Keratinocyte (primary cell): ENCODE measurements around the gene SCART1. TPM values are rescaled to one million over a fixed set of nuclear protein-coding genes. Genes with fewer than 3 reads are reported as not detected.
"Not testable (repeated sequence)": the region's sequence is repeated elsewhere in the genome, so short reads cannot be mapped to it uniquely, and the experiment has no call there.

Source experiments
- DNase-seq: peaks from one replicate; pipeline ENCODE4 v3.0.0-alpha.2; 2011; ENCODE audit warnings: low read depth, missing footprints, low spot score
- FAIRE-seq: peaks from 2 replicates; lab custom pipeline; 2011; peaks lifted over from hg19 to GRCh38; lab: Jason Lieb, UNC
- H2AFZ ChIP-seq: 2 replicates; pipeline ENCODE4 v1.6.0; 2012; ENCODE audit warnings: low read length, control low read depth, inconsistent platforms; ENCODE audit not compliant: control insufficient read depth
- H3K27ac ChIP-seq: 2 replicates; pipeline ENCODE4 v1.5.1; 2011; ENCODE audit warnings: low read length; ENCODE audit not compliant: control insufficient read depth, insufficient read depth
- H3K27me3 ChIP-seq: 3 replicates; pipeline ENCODE4 v1.6.0; 2011; ENCODE audit warnings: low read length; ENCODE audit not compliant: control insufficient read depth, insufficient read depth; ENCODE audit errors: extremely low read depth
- H3K36me3 ChIP-seq, 2 experiments: 2 replicates in 1 of 2; 3 replicates in 1 of 2; pipeline ENCODE4 v1.5.1; 2011; ENCODE audit warnings: low read length in 2 of 2, mild to moderate bottlenecking in 1 of 2; ENCODE audit not compliant: control insufficient read depth in 2 of 2, insufficient read depth in 2 of 2; ENCODE audit errors: extremely low read depth in 1 of 2
- H3K4me1 ChIP-seq: 3 replicates; pipeline ENCODE4 v1.5.1; 2011; ENCODE audit warnings: low read length; ENCODE audit not compliant: control insufficient read depth, insufficient read depth; ENCODE audit errors: extremely low read depth
- H3K4me2 ChIP-seq: 3 replicates; pipeline ENCODE4 v1.6.0; 2011; ENCODE audit warnings: low read depth, low read length; ENCODE audit not compliant: control insufficient read depth, insufficient read depth; ENCODE audit errors: extremely low read depth
- H3K4me3 ChIP-seq, 3 experiments: fragments of 200-600 bp in 1 of 3; sonication (generic) in 1 of 3; 2 replicates in 2 of 3; 3 replicates in 1 of 3; pipeline ENCODE4 v1.5.1; 2011 to 2016; ENCODE audit warnings: low read length in 3 of 3, mild to moderate bottlenecking in 3 of 3, control low read depth in 2 of 3, inconsistent platforms in 1 of 3, low read depth in 1 of 3, mixed read lengths in 1 of 3, mixed run types in 1 of 3, moderate library complexity in 1 of 3; ENCODE audit not compliant: control insufficient read depth in 2 of 3, insufficient read depth in 2 of 3; ENCODE audit errors: extremely low read depth in 1 of 3
- H3K79me2 ChIP-seq: 2 replicates; pipeline ENCODE4 v1.6.0; 2012; ENCODE audit warnings: low read length; ENCODE audit not compliant: control insufficient read depth, insufficient read depth
- H3K9ac ChIP-seq: 3 replicates; pipeline ENCODE4 v1.6.0; 2011; ENCODE audit warnings: low read length; ENCODE audit not compliant: control insufficient read depth, insufficient read depth; ENCODE audit errors: extremely low read depth
- H3K9me1 ChIP-seq: 3 replicates; pipeline ENCODE4 v1.6.0; 2011; ENCODE audit warnings: low read length; ENCODE audit not compliant: control insufficient read depth, insufficient read depth; ENCODE audit errors: extremely low read depth
- H3K9me3 ChIP-seq: 2 replicates; pipeline ENCODE4 v1.5.1; 2012; ENCODE audit warnings: low read depth, low read length; ENCODE audit not compliant: control insufficient read depth
- H4K20me1 ChIP-seq: 3 replicates; pipeline ENCODE4 v1.6.0; 2011; ENCODE audit warnings: low read length; ENCODE audit not compliant: control insufficient read depth, insufficient read depth; ENCODE audit errors: extremely low read depth
- CTCF ChIP-seq, 3 experiments: IDR thresholded peaks in 1 of 3; conservative IDR thresholded peaks in 1 of 3; optimal IDR thresholded peaks in 1 of 3; 2 replicates in 2 of 3; 3 replicates in 1 of 3; pipeline versions ENCODE3 to v1.5.1; 2011; ENCODE audit warnings: low read length in 3 of 3, mild to moderate bottlenecking in 3 of 3, moderate library complexity in 2 of 3, control low read depth in 1 of 3, inconsistent platforms in 1 of 3; ENCODE audit not compliant: insufficient read depth in 2 of 3; ENCODE audit errors: extremely low read depth in 1 of 3
- EZH2 ChIP-seq: IDR thresholded peaks from one replicate; pipeline ENCODE4 v1.6.1; 2012; ENCODE audit warnings: inconsistent platforms, mild to moderate bottlenecking, low read length, moderate library complexity
- dilution Hi-C: fragments of 300-500 bp; cut with MboI; formaldehyde crosslinking; loops from one replicate; pipeline ENCODE4 v1.7.0; 2020; ENCODE audit warnings: low sequenced_read_pairs; ENCODE audit not compliant: extremely low pct_ligation_motif_present
- polyA plus RNA-seq, 5 experiments: library from polyadenylated mRNA; depleted of rRNA in 3 of 5; stranded (reverse) in 3 of 5; stranded (forward) in 1 of 5; unstranded in 1 of 5; fragments of >200 nt; gene quantifications; 1 replicate in 1 of 5; 2 replicates in 3 of 5; 3 replicates in 1 of 5; pipeline versions ENCODE4 v1.2.1 to v1.2.3, GENCODE V29; 2011 to 2012; ENCODE audit warnings: missing spikeins in 2 of 5, low read depth in 1 of 5, low replicate concordance in 1 of 5

SCART1 gene
- polyA plus RNA-seq, 1 donor (not counting 4 experiments of a cell fraction or from before 2014, with no cell fraction given) = 0.75 TPM

DNA sequence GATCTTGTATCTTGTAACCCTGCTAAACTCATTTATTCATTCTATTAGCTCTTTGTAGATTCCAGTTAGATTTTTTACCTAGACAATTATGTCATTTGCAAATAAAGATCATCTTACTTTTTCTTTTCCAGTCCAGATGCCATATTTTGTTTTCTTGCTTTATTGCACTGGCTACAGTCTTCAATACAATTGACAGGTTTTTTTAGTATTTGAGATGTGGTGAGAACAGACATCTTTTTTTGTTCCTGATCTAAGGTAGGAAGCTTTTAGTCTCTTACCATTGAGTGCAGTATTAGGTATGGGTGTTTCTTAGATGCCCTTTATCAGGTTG, 41.4 kb upstream of the SCART1 start:
- H3K4me2 ChIP-seq = no peak overlapping the region
- peaks cover 30% of the 10 kb centered on the region for H3K79me2 ChIP-seq
- DNase-seq = no peak
- H3K9me1 ChIP-seq = no peaks in the 10 kb centered on the region
- H3K4me1 ChIP-seq = no peaks in the 10 kb centered on the region
- no peak overlapping the region for H3K4me3 ChIP-seq
- TF ChIP-seq EZH2 (no peak), CTCF (optimal IDR thresholded peaks at IDR 0.05 in 1 of 3, IDR thresholded peaks at IDR 0.05 in 1 of 3, conservative IDR thresholded peaks at IDR 0.05 in 1 of 3; ENCODE audit: extremely low read depth in 1 of 3, insufficient read depth in 2 of 3, low read length in 3 of 3) (no peak)
- dilution Hi-C loops = no loop called here
- H3K9ac ChIP-seq = no peak overlapping the region
- no peak overlapping the region for H3K27ac ChIP-seq
- H2AFZ ChIP-seq = no peak overlapping the region
- no peaks in the 10 kb centered on the region for H3K27me3 ChIP-seq
- no peaks in the 10 kb centered on the region for H3K9me3 ChIP-seq
- H3K36me3 ChIP-seq = peaks cover 1 to 9% of the 10 kb centered on the region in 2 experiments
- no peak for FAIRE-seq
- no peaks in the 10 kb centered on the region for H4K20me1 ChIP-seq

- H3K4me2 ChIP-seq, FAIRE-seq, H4K20me1 ChIP-seq, H3K4me1 ChIP-seq, DNase-seq, H3K27ac ChIP-seq, H3K27me3 ChIP-seq, dilution Hi-C loops, H3K9me3 ChIP-seq, H3K4me3 ChIP-seq, H3K9me1 ChIP-seq, H2AFZ ChIP-seq, H3K9ac ChIP-seq: not testable (repeated sequence)
- Histone ChIP-seq H3K36me3 (peaks cover 5 to 17% of the 10 kb centered on the region in 2 experiments), H3K79me2 (peaks cover 16% of the 10 kb centered on the region)
These were observed 39.3 kb upstream of the SCART1 start for GRCh38 chr10:133414401-133414800.

DNA sequence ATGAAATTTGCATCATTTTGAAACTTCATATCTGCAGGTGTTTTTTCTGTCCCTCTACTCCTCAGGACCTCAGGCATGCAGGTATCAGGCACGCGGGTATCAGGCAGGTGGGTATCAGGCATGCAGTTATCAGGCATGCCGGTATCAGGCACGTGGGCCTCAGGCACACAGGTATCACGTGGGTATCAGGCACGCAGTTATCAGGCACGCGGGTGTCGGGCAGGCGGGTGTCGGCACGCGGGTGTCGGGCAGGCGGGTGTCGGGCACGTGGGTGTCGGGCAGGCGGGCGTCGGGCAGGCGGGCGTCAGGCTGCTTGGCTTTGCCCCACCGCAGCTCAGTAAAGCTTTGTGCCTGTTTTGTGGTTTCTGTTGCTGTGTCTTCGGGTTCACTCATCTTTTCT, 38.0 kb upstream of the SCART1 start:
- no peak overlapping the region for H3K27ac ChIP-seq
- no peaks in the 10 kb centered on the region for H3K4me1 ChIP-seq
- no peaks in the 10 kb centered on the region for H3K9me3 ChIP-seq
- H3K36me3 ChIP-seq = peaks cover 12 to 18% of the 10 kb centered on the region in 2 experiments
- H3K4me2 ChIP-seq = no peak overlapping the region
- no peak for DNase-seq
- no peak overlapping the region for H2AFZ ChIP-seq
- dilution Hi-C loops = no loop called here
- H3K4me3 ChIP-seq = no peak overlapping the region
- H3K9ac ChIP-seq = no peak overlapping the region
- peaks cover 5% of the 10 kb centered on the region for H3K79me2 ChIP-seq
- TF ChIP-seq EZH2 (no peak), CTCF (optimal IDR thresholded peaks at IDR 0.05 in 1 of 3, IDR thresholded peaks at IDR 0.05 in 1 of 3, conservative IDR thresholded peaks at IDR 0.05 in 1 of 3; ENCODE audit: extremely low read depth in 1 of 3, insufficient read depth in 2 of 3, low read length in 3 of 3) (no peak)
- H4K20me1 ChIP-seq = no peaks in the 10 kb centered on the region
- FAIRE-seq = no peak
- H3K9me1 ChIP-seq = no peaks in the 10 kb centered on the region
- no peaks in the 10 kb centered on the region for H3K27me3 ChIP-seq
